ENCODE results near the gene MAPK8IP3. TPM values are rescaled to one million over a fixed set of nuclear protein-coding genes. Genes with fewer than 3 reads are reported as not detected.

Gene MAPK8IP3
- total RNA-seq, 1 experiment from 2014 or later: 77.4 TPM

DNA sequence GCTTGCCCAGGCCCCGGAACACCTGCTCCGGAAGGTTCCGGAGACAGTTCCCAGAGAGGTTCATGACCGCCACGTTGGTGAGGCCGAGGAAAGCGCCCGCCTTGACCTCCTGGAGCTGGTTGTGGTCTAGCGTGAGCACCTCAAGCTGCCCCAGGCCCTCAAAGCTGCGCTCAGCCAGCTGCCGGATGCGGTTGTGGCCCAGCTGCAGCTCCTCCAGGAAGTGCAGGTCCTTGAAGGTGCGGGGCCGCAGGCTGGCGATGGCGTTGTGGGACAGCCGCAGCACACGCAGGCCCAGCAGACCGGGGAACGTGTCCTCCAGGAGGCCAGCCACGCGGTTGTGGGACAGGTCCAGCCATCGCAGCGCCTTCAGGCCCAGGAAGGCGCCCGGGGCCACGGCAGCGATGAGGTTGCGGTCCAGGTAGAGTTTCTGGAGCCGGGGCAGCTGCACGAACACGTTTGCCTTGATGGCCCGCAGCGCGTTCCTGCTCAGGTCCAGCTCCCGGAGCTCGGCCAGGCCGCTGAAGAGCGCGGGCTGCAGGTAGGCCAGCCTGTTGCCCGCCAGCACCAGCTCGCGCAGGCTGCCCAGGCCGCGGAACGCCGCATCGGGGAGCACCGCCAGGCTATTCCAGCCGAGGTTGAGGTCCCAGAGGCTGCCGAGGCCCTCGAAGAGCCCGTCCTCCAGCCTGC, 85.4 kb downstream of the MAPK8IP3 start:
- peaks cover 5% of the 10 kb centered on the region for H3K36me3 Mint-ChIP-seq (ENCODE audit: insufficient read depth, unreplicated experiment)
- H3K4me3 Mint-ChIP-seq (ENCODE audit: unreplicated experiment): no peak overlapping the region
- intact Hi-C loops (cut with micrococcal nuclease): no loop called here
- BruUV-seq (replicated peaks): no TSS peak
- no peak overlapping the region for H3K27ac Mint-ChIP-seq (ENCODE audit: low read depth, unreplicated experiment)
- no peaks in the 10 kb centered on the region for H3K27me3 Mint-ChIP-seq (ENCODE audit: insufficient read depth, unreplicated experiment)
- POLR2A ChIA-PET: interaction anchor here (2.0 kb wide), 1 partner anchor 9 kb away, joined by 13 read pairs; the partner anchor contains the start of genes NUBP2 and SPSB3
- no peak for TF ChIP-seq CTCF (IDR thresholded peaks at IDR 0.05; ENCODE audit: unreplicated experiment)
- H3K9me3 Mint-ChIP-seq (ENCODE audit: unreplicated experiment): no peaks in the 10 kb centered on the region
- H3K4me1 Mint-ChIP-seq (ENCODE audit: insufficient read depth, unreplicated experiment): no peaks in the 10 kb centered on the region
- CTCF ChIA-PET: no interaction called here
- DNase-seq (ENCODE audit: unreplicated experiment): no peak

- Mint-ChIP-seq H3K27me3 (ENCODE audit: insufficient read depth, unreplicated experiment) (no peaks in the 10 kb centered on the region), H3K4me3 (ENCODE audit: unreplicated experiment) (no peak overlapping the region), H3K9me3 (ENCODE audit: unreplicated experiment) (no peaks in the 10 kb centered on the region), H3K27ac (ENCODE audit: low read depth, unreplicated experiment) (no peak overlapping the region), H3K36me3 (ENCODE audit: insufficient read depth, unreplicated experiment) (peaks cover 2% of the 10 kb centered on the region), H3K4me1 (ENCODE audit: insufficient read depth, unreplicated experiment) (no peaks in the 10 kb centered on the region)
- no TSS peak for BruUV-seq (replicated peaks)
- DNase-seq (ENCODE audit: unreplicated experiment): no peak
- POLR2A ChIA-PET: interaction anchor here (0.6 to 2.0 kb wide), 2 partner anchors 10 kb away, joined by 3 to 13 read pairs; partner anchors contain the start of genes NUBP2 and SPSB3
- intact Hi-C loops (cut with micrococcal nuclease): no loop called here
- CTCF ChIA-PET: interaction anchor here (0.5 kb wide), 1 partner anchor 371 kb away, joined by 3 read pairs; no protein-coding TSS in a partner anchor
- TF ChIP-seq CTCF (IDR thresholded peaks at IDR 0.05; ENCODE audit: unreplicated experiment): no peak
These were observed 86.2 kb downstream of the MAPK8IP3 start for GRCh38 chr16:1791943-1792812.

- DNase-seq (ENCODE audit: unreplicated experiment): no peak
- Mint-ChIP-seq H3K4me3 (ENCODE audit: unreplicated experiment) (no peak overlapping the region), H3K27ac (ENCODE audit: low read depth, unreplicated experiment) (no peak overlapping the region), H3K36me3 (ENCODE audit: insufficient read depth, unreplicated experiment) (no peaks in the 10 kb centered on the region), H3K27me3 (ENCODE audit: insufficient read depth, unreplicated experiment) (no peaks in the 10 kb centered on the region), H3K4me1 (ENCODE audit: insufficient read depth, unreplicated experiment) (no peaks in the 10 kb centered on the region), H3K9me3 (ENCODE audit: unreplicated experiment) (no peaks in the 10 kb centered on the region)
- TF ChIP-seq CTCF (IDR thresholded peaks at IDR 0.05; ENCODE audit: unreplicated experiment): no peak
- ChIA-PET CTCF (interaction anchor here (0.5 to 0.6 kb wide), 3 partner anchors 30 to 482 kb away, joined by 3 read pairs; no protein-coding TSS in a partner anchor), POLR2A (interaction anchor here (0.6 to 1.1 kb wide), 3 partner anchors 9 to 10 kb away, joined by 3 to 6 read pairs (median 3); partner anchors contain the start of genes NUBP2 and SPSB3)
- no TSS peak for BruUV-seq (replicated peaks)
- intact Hi-C loops (cut with micrococcal nuclease): no loop called here
These were observed 87.0 kb downstream of the MAPK8IP3 start for GRCh38 chr16:1792836-1793577.

Data from MCF 10A (cell line).